Natural killer cell (primary cell): ENCODE measurements around the gene CEP68. TPM values are rescaled to one million over a fixed set of nuclear protein-coding genes. Genes with fewer than 3 reads are reported as not detected.

Experiments used
- ATAC-seq, 3 donors: fragments of 150-1000 bp in 2 of 3; fragments of 200-7000 bp in 1 of 3; cut with Tn5 transposase; 1 replicate in 1 of 3; 2 replicates in 2 of 3; pipeline ENCODE4 v1.10.0; 2021; ENCODE audit warnings: mild to moderate bottlenecking in 2 of 3, moderate library complexity in 2 of 3
- DNase-seq, 2 donors: peaks; one replicate each; pipeline versions ENCODE4 v3.0.0 to v3.0.0-alpha.2; 2013 to 2021; ENCODE audit warnings: mixed read lengths in 1 of 2
- H3K27ac ChIP-seq: one replicate; pipeline ENCODE4 v1.5.1; 2013; ENCODE audit warnings: mild to moderate bottlenecking, low read length
- H3K27me3 ChIP-seq: one replicate; pipeline ENCODE4 v1.6.1; 2013; ENCODE audit warnings: low read length; ENCODE audit not compliant: control insufficient read depth, insufficient read depth
- H3K36me3 ChIP-seq: one replicate; pipeline ENCODE4 v1.6.1; 2013; ENCODE audit warnings: low read length; ENCODE audit not compliant: control insufficient read depth, insufficient read depth
- H3K4me1 ChIP-seq: one replicate; pipeline ENCODE4 v1.6.1; 2013; ENCODE audit warnings: low read length; ENCODE audit not compliant: control insufficient read depth, insufficient read depth
- H3K4me3 ChIP-seq: one replicate; pipeline ENCODE4 v1.5.1; 2013; ENCODE audit warnings: low read length
- H3K9me3 ChIP-seq: one replicate; pipeline ENCODE4 v1.6.1; 2013; ENCODE audit warnings: low read length; ENCODE audit not compliant: control insufficient read depth, insufficient read depth
- H3K27ac Mint-ChIP-seq, 2 donors: one replicate each; pipeline ENCODE4 v1.8.0; 2022; ENCODE audit warnings: mild to moderate bottlenecking in 2 of 2, mixed read lengths in 2 of 2, moderate library complexity in 1 of 2
- H3K27me3 Mint-ChIP-seq, 2 donors: one replicate each; pipeline ENCODE4 v1.8.0; 2022; ENCODE audit warnings: low read depth in 2 of 2, mixed read lengths in 2 of 2
- H3K36me3 Mint-ChIP-seq: one replicate; pipeline ENCODE4 v1.8.0; 2022; ENCODE audit warnings: mixed read lengths
- H3K4me1 Mint-ChIP-seq, 2 donors: one replicate each; pipeline ENCODE4 v1.8.0; 2022; ENCODE audit warnings: mixed read lengths in 2 of 2
- H3K4me3 Mint-ChIP-seq: one replicate; pipeline ENCODE4 v1.8.0; 2022; ENCODE audit warnings: mild to moderate bottlenecking, moderate library complexity, mixed read lengths
- H3K9me3 Mint-ChIP-seq, 2 donors: one replicate each; pipeline ENCODE4 v1.8.0; 2022; ENCODE audit warnings: mixed read lengths in 2 of 2
- WGBS: methylation state at CpG from one replicate; pipeline ENCODE4 v1.1.7; 2013; ENCODE audit warnings: missing lambda C conversion rate; ENCODE audit not compliant: insufficient coverage; 5-methylcytosine and 5-hydroxymethylcytosine counted together
- intact Hi-C: fragments of 100-400 bp; cut with micrococcal nuclease; formaldehyde crosslinking; loops from one replicate; pipeline ENCODE4 v1.14.2; 2022
- total RNA-seq, 4 donors: library from RNA; stranded (reverse); fragments of 120-200 nt in 1 of 4; gene quantifications; one replicate each; pipeline versions ENCODE4 v1.2.3 to v1.2.4, GENCODE V29; 2013 to 2022
- TF ChIP-seq, protein P1 (sequence below): fragments of 200-600 bp; IDR thresholded peaks from one replicate; pipeline ENCODE4 v1.8.0; 2022; ENCODE audit warnings: antibody characterized with exemption

The CEP68 gene
- total RNA-seq, 3 donors from 2014 or later (not counting 1 experiment from before 2014, with no cell fraction given) = 5.6 to 8.3 (median 5.8) TPM

DNA sequence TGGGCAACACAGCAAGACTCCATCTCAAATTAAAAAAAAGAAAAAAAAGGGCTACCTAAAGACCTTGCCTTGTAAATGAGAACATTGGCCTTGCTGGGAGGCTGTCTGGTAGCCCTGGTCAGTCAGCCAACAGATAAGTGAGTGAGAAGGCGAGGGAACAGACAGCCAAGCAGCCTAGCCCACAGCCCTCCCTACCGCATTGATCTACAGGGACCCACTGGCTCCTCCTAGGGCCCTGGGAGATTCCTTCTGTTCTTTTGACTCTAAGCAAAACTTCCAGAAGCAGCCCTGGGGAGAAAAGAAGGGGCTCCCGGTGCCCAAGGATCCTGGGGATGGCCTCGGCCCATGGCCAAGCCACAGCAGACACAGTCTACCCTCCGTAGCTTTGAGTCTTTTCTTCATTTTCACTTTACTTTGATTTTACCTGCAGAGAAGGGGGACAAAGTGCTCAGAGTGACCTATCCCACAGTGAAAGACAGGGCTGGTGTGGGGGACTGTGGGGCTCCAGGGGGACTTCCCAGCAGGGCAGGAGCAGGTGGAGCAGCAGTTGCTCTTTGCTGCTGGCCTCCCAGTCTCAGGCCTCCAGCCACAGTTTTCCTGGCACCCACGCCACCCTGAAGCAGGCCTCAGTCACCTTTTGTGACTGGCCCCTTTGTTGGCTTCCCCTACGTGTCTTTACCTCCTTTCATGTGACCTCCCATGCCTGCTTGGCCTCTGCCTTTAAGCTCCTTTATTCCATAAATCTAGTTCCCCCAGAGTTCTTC lies 5.1 kb downstream of the CEP68 start:
- Histone ChIP-seq H3K4me3 (no peak overlapping the region), H3K9me3 (no peaks in the 10 kb centered on the region), H3K27ac (no peak overlapping the region), H3K36me3 (no peaks in the 10 kb centered on the region), H3K4me1 (peaks cover 16% of the 10 kb centered on the region), H3K27me3 (no peaks in the 10 kb centered on the region)
- Mint-ChIP-seq H3K36me3 (no peaks in the 10 kb centered on the region), H3K27me3 (no peaks in the 10 kb centered on the region), H3K4me1 (peaks cover 15% of the 10 kb centered on the region in 2 donors), H3K4me3 (no peak overlapping the region), H3K27ac (no peak overlapping the region), H3K9me3 (no peaks in the 10 kb centered on the region)
- WGBS = 77% methylated on average over 7 of the region's 7 CpGs
- DNase-seq = no peak
- no peak for ATAC-seq
- TF ChIP-seq, protein P1, sequence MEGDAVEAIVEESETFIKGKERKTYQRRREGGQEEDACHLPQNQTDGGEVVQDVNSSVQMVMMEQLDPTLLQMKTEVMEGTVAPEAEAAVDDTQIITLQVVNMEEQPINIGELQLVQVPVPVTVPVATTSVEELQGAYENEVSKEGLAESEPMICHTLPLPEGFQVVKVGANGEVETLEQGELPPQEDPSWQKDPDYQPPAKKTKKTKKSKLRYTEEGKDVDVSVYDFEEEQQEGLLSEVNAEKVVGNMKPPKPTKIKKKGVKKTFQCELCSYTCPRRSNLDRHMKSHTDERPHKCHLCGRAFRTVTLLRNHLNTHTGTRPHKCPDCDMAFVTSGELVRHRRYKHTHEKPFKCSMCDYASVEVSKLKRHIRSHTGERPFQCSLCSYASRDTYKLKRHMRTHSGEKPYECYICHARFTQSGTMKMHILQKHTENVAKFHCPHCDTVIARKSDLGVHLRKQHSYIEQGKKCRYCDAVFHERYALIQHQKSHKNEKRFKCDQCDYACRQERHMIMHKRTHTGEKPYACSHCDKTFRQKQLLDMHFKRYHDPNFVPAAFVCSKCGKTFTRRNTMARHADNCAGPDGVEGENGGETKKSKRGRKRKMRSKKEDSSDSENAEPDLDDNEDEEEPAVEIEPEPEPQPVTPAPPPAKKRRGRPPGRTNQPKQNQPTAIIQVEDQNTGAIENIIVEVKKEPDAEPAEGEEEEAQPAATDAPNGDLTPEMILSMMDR = no peak
- intact Hi-C loops = no loop called here

DNA sequence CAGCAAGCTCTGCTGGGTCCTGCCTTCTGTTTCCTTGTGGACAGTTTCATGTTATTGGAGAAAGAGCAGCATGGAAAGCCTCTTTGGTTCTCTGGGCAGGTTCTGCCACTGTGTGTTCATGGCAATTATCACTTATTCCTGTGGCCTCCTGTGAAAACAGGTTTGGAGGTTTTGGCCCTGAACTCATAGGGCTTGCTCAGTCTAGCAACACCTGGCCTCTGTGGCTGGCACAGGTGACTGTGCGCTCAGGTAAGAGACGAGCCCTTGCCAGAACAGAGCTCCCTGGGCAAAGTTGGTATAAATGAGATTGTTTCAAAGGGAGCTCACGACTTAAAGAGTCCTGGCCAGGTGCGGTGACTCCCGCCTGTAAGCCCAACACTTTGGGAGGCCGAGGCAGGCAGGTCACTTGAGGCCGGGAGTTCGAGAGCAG lies 5.7 kb downstream of the CEP68 start:
- 95% methylated on average over 8 of the region's 8 CpGs for WGBS
- H3K27me3 Mint-ChIP-seq = no peaks in the 10 kb centered on the region
- H3K4me1 Mint-ChIP-seq = peaks cover 13% of the 10 kb centered on the region in 2 donors
- Histone ChIP-seq H3K9me3 (no peaks in the 10 kb centered on the region), H3K4me1 (peaks cover 14% of the 10 kb centered on the region), H3K27ac (no peak overlapping the region), H3K4me3 (no peak overlapping the region), H3K36me3 (no peaks in the 10 kb centered on the region), H3K27me3 (no peaks in the 10 kb centered on the region)
- TF ChIP-seq, protein P1 = no peak
- no peak for ATAC-seq
- intact Hi-C loops = no loop called here
- H3K4me3 Mint-ChIP-seq = no peak overlapping the region
- H3K36me3 Mint-ChIP-seq = no peaks in the 10 kb centered on the region
- no peak overlapping the region for H3K27ac Mint-ChIP-seq
- no peaks in the 10 kb centered on the region for H3K9me3 Mint-ChIP-seq
- DNase-seq = no peak

DNA sequence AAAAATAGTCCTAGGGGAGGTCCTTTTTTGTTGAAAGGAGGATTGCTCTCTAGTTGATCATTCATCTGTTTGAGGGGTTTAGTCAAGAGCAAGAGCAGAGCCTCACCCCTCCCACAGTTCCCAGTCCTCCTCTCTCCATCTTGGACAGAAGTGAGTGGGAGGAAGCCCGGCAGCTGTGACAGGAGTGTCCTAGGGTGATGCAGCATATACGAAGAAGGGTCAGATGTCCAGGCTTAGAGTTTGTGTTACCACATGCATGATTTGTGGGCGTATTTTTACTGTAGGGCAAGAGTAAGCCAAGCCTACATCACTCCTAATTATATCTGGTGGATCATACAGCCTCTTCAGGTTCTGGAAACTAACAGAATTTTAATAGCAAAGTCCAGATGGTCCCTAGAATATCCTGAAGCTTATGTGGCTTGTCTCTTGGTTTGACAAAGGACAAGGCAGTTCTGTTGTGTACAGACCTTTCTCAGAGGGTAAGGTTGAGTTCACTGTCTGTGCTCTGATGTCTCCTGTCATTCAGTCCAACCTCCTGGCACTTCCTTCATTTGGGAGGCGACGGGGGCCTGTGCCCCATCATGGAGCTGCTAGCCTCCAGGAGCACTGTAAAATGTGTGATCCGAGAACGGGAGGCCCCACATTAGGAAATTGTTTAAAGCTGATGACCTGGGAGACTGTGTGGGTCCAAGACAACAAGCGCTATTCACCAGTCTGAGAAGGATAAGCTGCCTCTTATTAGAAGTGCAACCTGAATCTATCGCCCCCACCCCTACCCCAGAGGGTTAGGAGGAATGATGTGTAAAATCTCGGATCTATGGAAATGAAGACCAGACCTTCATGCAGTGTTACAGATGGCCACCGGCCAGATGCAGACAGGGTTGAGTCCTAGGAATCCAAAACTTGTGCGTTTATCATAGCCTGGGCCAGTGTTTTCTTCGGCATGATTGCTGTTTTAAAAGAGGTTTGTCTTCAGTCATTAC lies 6.9 kb downstream of the CEP68 start:
- peaks cover 13% of the 10 kb centered on the region for H3K4me1 ChIP-seq
- WGBS = 87% methylated on average over 11 of the region's 13 CpGs
- H3K36me3 ChIP-seq = no peaks in the 10 kb centered on the region
- H3K27ac ChIP-seq = no peak overlapping the region
- no peaks in the 10 kb centered on the region for H3K9me3 Mint-ChIP-seq
- no peak overlapping the region for H3K4me3 ChIP-seq
- no peaks in the 10 kb centered on the region for H3K27me3 ChIP-seq
- H3K27me3 Mint-ChIP-seq = no peaks in the 10 kb centered on the region
- no peaks in the 10 kb centered on the region for H3K36me3 Mint-ChIP-seq
- DNase-seq (no peak), ATAC-seq (no peak)
- H3K27ac Mint-ChIP-seq = no peak overlapping the region
- H3K4me3 Mint-ChIP-seq = no peak overlapping the region
- peaks cover 13 to 14% of the 10 kb centered on the region in 2 donors for H3K4me1 Mint-ChIP-seq
- intact Hi-C loops = no loop called here
- TF ChIP-seq, protein P1 = no peak
- no peaks in the 10 kb centered on the region for H3K9me3 ChIP-seq
